ENCODE results near the gene PROSER1. TPM values are rescaled to one million over a fixed set of nuclear protein-coding genes. Genes with fewer than 3 reads are reported as not detected.
"Not testable (repeated sequence)": the region's sequence is repeated elsewhere in the genome, so short reads cannot be mapped to it uniquely, and the experiment has no call there.

Gene PROSER1
- total RNA-seq = 19.6 TPM

GRCh38 chr13:39037880-39038568 lies at the start of gene PROSER1, which contains the start of gene NHLRC3:
PROSER1 (minus strand) TSS chr13:39038089; CDS start chr13:39037242, 847 bp downstream.
NHLRC3 (plus strand) TSS chr13:39038456; CDS start chr13:39038640, 184 bp downstream.
- peak; percentile 93 for ATAC-seq

- ATAC-seq = not testable (repeated sequence)
These were observed 48.5 kb upstream of the PROSER1 start for GRCh38 chr13:39086251-39086945.

- ATAC-seq = no peak
These were observed 36.1 kb upstream of the PROSER1 start for GRCh38 chr13:39073983-39074382.

- no peak for ATAC-seq
These were observed 35.0 kb upstream of the PROSER1 start for GRCh38 chr13:39072842-39073241.

GRCh38 chr13:39062004-39062403 lies 24.1 kb upstream of the PROSER1 start:
- no peak for ATAC-seq

- no peak for ATAC-seq
These were observed 20.2 kb upstream of the PROSER1 start for GRCh38 chr13:39058040-39058439.

GRCh38 chr13:39056018-39056417 lies 18.1 kb upstream of the PROSER1 start:
- no peak for ATAC-seq

GRCh38 chr13:39054112-39054511 lies 16.2 kb upstream of the PROSER1 start:
- ATAC-seq = no peak

- no peak for ATAC-seq
These were observed 15.1 kb upstream of the PROSER1 start for GRCh38 chr13:39052944-39053343.

- no peak for ATAC-seq
These were observed 13.3 kb upstream of the PROSER1 start for GRCh38 chr13:39051157-39051556.

- ATAC-seq = no peak
These were observed 11.4 kb upstream of the PROSER1 start for GRCh38 chr13:39049274-39049673.

- no peak for ATAC-seq
These were observed 10.9 kb upstream of the PROSER1 start for GRCh38 chr13:39048806-39049205.

- ATAC-seq = peak; percentile 84
These were observed 9.7 kb upstream of the PROSER1 start for GRCh38 chr13:39047560-39047959.

GRCh38 chr13:39044536-39044935 lies 6.6 kb upstream of the PROSER1 start:
- no peak for ATAC-seq

- no peak for ATAC-seq
These were observed 2.3 kb upstream of the PROSER1 start for GRCh38 chr13:39040206-39040605.

GRCh38 chr13:39039041-39039440 lies 1.2 kb upstream of the PROSER1 start:
- ATAC-seq = no peak

- peak; percentile 30 for ATAC-seq
These were observed 711 bp upstream of the PROSER1 start for GRCh38 chr13:39038569-39039030.

GRCh38 chr13:39037410-39037879 lies 444 bp downstream of the PROSER1 start:
- ATAC-seq = peak; percentile 57

GRCh38 chr13:39036212-39036611 lies 1.7 kb downstream of the PROSER1 start:
- no peak for ATAC-seq

GRCh38 chr13:39035799-39036198 lies 2.1 kb downstream of the PROSER1 start:
- ATAC-seq = no peak

GRCh38 chr13:39035204-39035603 lies 2.7 kb downstream of the PROSER1 start:
- no peak for ATAC-seq

- no peak for ATAC-seq
These were observed 3.8 kb downstream of the PROSER1 start for GRCh38 chr13:39034085-39034484.

GRCh38 chr13:39032150-39032549 lies 5.7 kb downstream of the PROSER1 start:
- no peak for ATAC-seq

GRCh38 chr13:39025433-39025839 lies 12.5 kb downstream of the PROSER1 start:
- ATAC-seq = no peak
